HK-2 (cell line): ENCODE data around the gene C16orf96.

Experiments used
- DNase-seq: peaks from one replicate; pipeline ENCODE4 v3.0.0-alpha.2; 2018; ENCODE audit not compliant: unreplicated experiment

The C16orf96 gene

GRCh38 chr16:4556112-4556511 is at the start of gene C16orf96:
TSS of gene C16orf96 (plus strand) at chr16:4556340. CDS start at chr16:4556490, 150 bp downstream.
- no peak for DNase-seq

GRCh38 chr16:4506450-4506849 is 49.7 kb upstream of the C16orf96 start:
- no peak for DNase-seq

- no peak for DNase-seq
Observed at GRCh38 chr16:4507588-4508345, 48.4 kb upstream of the C16orf96 start.

GRCh38 chr16:4508806-4509205 is 47.3 kb upstream of the C16orf96 start:
- DNase-seq = no peak

- no peak for DNase-seq
Observed at GRCh38 chr16:4509420-4509819, 46.7 kb upstream of the C16orf96 start.

- no peak for DNase-seq
Observed at GRCh38 chr16:4510131-4510530, 46.0 kb upstream of the C16orf96 start.

GRCh38 chr16:4510747-4511426 is 45.3 kb upstream of the C16orf96 start:
- no peak for DNase-seq

- DNase-seq = no peak
Observed at GRCh38 chr16:4511441-4512082, 44.6 kb upstream of the C16orf96 start.

GRCh38 chr16:4512473-4512872 is 43.7 kb upstream of the C16orf96 start:
- no peak for DNase-seq

- DNase-seq = no peak
Observed at GRCh38 chr16:4513086-4513860, 42.9 kb upstream of the C16orf96 start.

- no peak for DNase-seq
Observed at GRCh38 chr16:4513881-4514280, 42.3 kb upstream of the C16orf96 start.

- no peak for DNase-seq
Observed at GRCh38 chr16:4514606-4515005, 41.5 kb upstream of the C16orf96 start.

- no peak for DNase-seq
Observed at GRCh38 chr16:4515611-4516233, 40.4 kb upstream of the C16orf96 start.

GRCh38 chr16:4517812-4518680 is 38.1 kb upstream of the C16orf96 start:
- no peak for DNase-seq

- DNase-seq = no peak
Observed at GRCh38 chr16:4519274-4520058, 36.7 kb upstream of the C16orf96 start.

- no peak for DNase-seq
Observed at GRCh38 chr16:4520913-4521312, 35.2 kb upstream of the C16orf96 start.

GRCh38 chr16:4522051-4522581 is 34.0 kb upstream of the C16orf96 start:
- DNase-seq = no peak

- DNase-seq = no peak
Observed at GRCh38 chr16:4523686-4524085, 32.5 kb upstream of the C16orf96 start.

GRCh38 chr16:4524571-4524970 is 31.6 kb upstream of the C16orf96 start:
- DNase-seq = no peak

- DNase-seq = no peak
Observed at GRCh38 chr16:4525069-4525468, 31.1 kb upstream of the C16orf96 start.
